Left ventricle myocardium inferior (tissue), 1 donor: ENCODE data around the gene SREBF2. TPM values are rescaled to one million over a fixed set of nuclear protein-coding genes. Genes with fewer than 3 reads are reported as not detected.

Source experiments
- DNase-seq: peaks from one replicate; pipeline ENCODE4 v3.0.0-alpha.2; 2020
- H3K27ac ChIP-seq: fragments of 200-600 bp; replicated peaks from 2 replicates; pipeline ENCODE4 v1.8.0; 2021
- H3K27me3 ChIP-seq: fragments of 200-600 bp; 2 replicates; pipeline ENCODE4 v1.8.0; 2021; ENCODE audit warnings: low read depth
- H3K36me3 ChIP-seq: fragments of 200-600 bp; 2 replicates; pipeline ENCODE4 v1.8.0; 2021
- H3K4me1 ChIP-seq: fragments of 200-600 bp; 2 replicates; pipeline ENCODE4 v1.8.0; 2021
- H3K4me3 ChIP-seq: fragments of 200-600 bp; 2 replicates; pipeline ENCODE4 v1.8.0; 2021; ENCODE audit warnings: mild to moderate bottlenecking, moderate library complexity
- H3K9me3 ChIP-seq: fragments of 200-600 bp; replicated peaks from 2 replicates; pipeline ENCODE4 v1.8.0; 2021
- CTCF ChIP-seq: fragments of 200-600 bp; IDR thresholded peaks from 2 replicates; pipeline ENCODE4 v1.8.0; 2021; ENCODE audit warnings: antibody characterized with exemption, mild to moderate bottlenecking, borderline replicate concordance
- intact Hi-C: fragments of 100-400 bp; cut with micrococcal nuclease; formaldehyde crosslinking; loops from one replicate; pipeline ENCODE4 v1.11.0; 2022
- total RNA-seq: library from RNA; stranded (reverse); fragmentation: NEBNext Ultra II Directional; extraction: Animal tissue kit (Norgen Biotek cat#: 25700); gene quantifications from one replicate; pipeline ENCODE4 v1.2.1, GENCODE V29; 2021
- donor health status: DM: no; HTN: yes; CAD: no; lungs with severe emphysema.

SREBF2 gene
- total RNA-seq, 1 donor from 2014 or later, result 74.5 TPM

GRCh38 chr22:41885116-41885515, 52.2 kb downstream of the SREBF2 start:
- TF ChIP-seq CTCF, result no peak

GRCh38 chr22:41885516-41885915, 52.6 kb downstream of the SREBF2 start:
- no peak for DNase-seq
- Histone ChIP-seq H3K4me1 (peaks cover 36% of the 10 kb centered on the region), H3K27me3 (no peaks in the 10 kb centered on the region), H3K36me3 (peaks cover 98% of the 10 kb centered on the region), H3K9me3 (no peaks in the 10 kb centered on the region), H3K27ac (no peak overlapping the region), H3K4me3 (no peak overlapping the region)
- no peak for TF ChIP-seq CTCF
- intact Hi-C loops, result no loop called here

More at GRCh38 chr22:41885116-41885515, 52.2 kb downstream of the SREBF2 start:
- H3K9me3 ChIP-seq, result no peaks in the 10 kb centered on the region
- H3K27me3 ChIP-seq, result no peaks in the 10 kb centered on the region
- H3K4me1 ChIP-seq, result peaks cover 32% of the 10 kb centered on the region
- H3K4me3 ChIP-seq, result no peak overlapping the region
- peak overlapping the region; percentile 9 for H3K27ac ChIP-seq
- no peak for DNase-seq
- H3K36me3 ChIP-seq, result peaks cover 97% of the 10 kb centered on the region
- intact Hi-C loops, result no loop called here

GRCh38 chr22:41888627-41889200, 55.8 kb downstream of the SREBF2 start:
- no peaks in the 10 kb centered on the region for H3K9me3 ChIP-seq
- no peaks in the 10 kb centered on the region for H3K27me3 ChIP-seq
- no peak overlapping the region for H3K4me3 ChIP-seq
- intact Hi-C loops, result no loop called here
- DNase-seq, result no peak
- H3K27ac ChIP-seq, result no peak overlapping the region
- no peak for TF ChIP-seq CTCF
- H3K4me1 ChIP-seq, result peaks cover 53% of the 10 kb centered on the region
- H3K36me3 ChIP-seq, result peaks cover 95% of the 10 kb centered on the region

GRCh38 chr22:41891407-41891806, 58.5 kb downstream of the SREBF2 start:
- peak overlapping the region; percentile 84 for H3K27ac ChIP-seq

GRCh38 chr22:41892721-41893120, 59.8 kb downstream of the SREBF2 start:
- TF ChIP-seq CTCF, result no peak
- peak overlapping the region; percentile 73 for H3K27ac ChIP-seq
- peaks cover 92% of the 10 kb centered on the region for H3K36me3 ChIP-seq

More at GRCh38 chr22:41891407-41891806, 58.5 kb downstream of the SREBF2 start:
- Histone ChIP-seq H3K4me1 (peaks cover 64% of the 10 kb centered on the region), H3K9me3 (no peaks in the 10 kb centered on the region), H3K4me3 (no peak overlapping the region), H3K36me3 (peaks cover 95% of the 10 kb centered on the region), H3K27me3 (no peaks in the 10 kb centered on the region)
- no peak for TF ChIP-seq CTCF
- intact Hi-C loops, result no loop called here
- DNase-seq, result no peak

More at GRCh38 chr22:41892721-41893120, 59.8 kb downstream of the SREBF2 start:
- DNase-seq, result no peak
- intact Hi-C loops, result no loop called here
- H3K9me3 ChIP-seq, result no peaks in the 10 kb centered on the region
- H3K4me1 ChIP-seq, result peaks cover 64% of the 10 kb centered on the region
- H3K27me3 ChIP-seq, result no peaks in the 10 kb centered on the region
- H3K4me3 ChIP-seq, result no peak overlapping the region
